GM18907 (cell line): Measurements from ENCODE around the gene ZMYND8.

Experiments used
- ATAC-seq: cut with Tn5 transposase; IDR thresholded peaks from one replicate; pipeline ENCODE4 v1.9.1; 2021; ENCODE audit warnings: mild to moderate bottlenecking, moderate library complexity; ENCODE audit not compliant: unreplicated experiment

ZMYND8 gene

GRCh38 chr20:47354714-47355488 is 1.6 kb downstream of the ZMYND8 start:
- no peak for ATAC-seq

- no peak for ATAC-seq
Observed at GRCh38 chr20:47354464-47354713, 2.1 kb downstream of the ZMYND8 start.

GRCh38 chr20:47353692-47354463 is 2.6 kb downstream of the ZMYND8 start:
- ATAC-seq: no peak

- no peak for ATAC-seq
Observed at GRCh38 chr20:47353239-47353691, 3.2 kb downstream of the ZMYND8 start.

GRCh38 chr20:47352332-47353238 is 3.9 kb downstream of the ZMYND8 start:
- ATAC-seq: no peak

GRCh38 chr20:47351643-47352331 is 4.7 kb downstream of the ZMYND8 start:
- no peak for ATAC-seq

GRCh38 chr20:47350691-47351545 is 5.6 kb downstream of the ZMYND8 start:
- no peak for ATAC-seq

GRCh38 chr20:47350181-47350550 is 6.3 kb downstream of the ZMYND8 start:
- no peak for ATAC-seq

- ATAC-seq: no peak
Observed at GRCh38 chr20:47349365-47350180, 6.9 kb downstream of the ZMYND8 start.

- ATAC-seq: no peak
Observed at GRCh38 chr20:47348539-47349142, 7.9 kb downstream of the ZMYND8 start.

GRCh38 chr20:47347661-47348435 is 8.7 kb downstream of the ZMYND8 start:
- no peak for ATAC-seq

- no peak for ATAC-seq
Observed at GRCh38 chr20:47346172-47346571, 10.3 kb downstream of the ZMYND8 start.

GRCh38 chr20:47345214-47345613 is 11.3 kb downstream of the ZMYND8 start:
- no peak for ATAC-seq

- ATAC-seq: no peak
Observed at GRCh38 chr20:47343007-47343472, 13.5 kb downstream of the ZMYND8 start.

GRCh38 chr20:47338131-47338628 is 18.3 kb downstream of the ZMYND8 start:
- no peak for ATAC-seq

GRCh38 chr20:47337413-47337812 is 19.1 kb downstream of the ZMYND8 start:
- ATAC-seq: no peak

- no peak for ATAC-seq
Observed at GRCh38 chr20:47336129-47336754, 20.3 kb downstream of the ZMYND8 start.
